Measurements from ENCODE around the gene SERPINB5.

Gene SERPINB5

GRCh38 chr18:63532471-63532870, 55.7 kb downstream of the SERPINB5 start:
- DNase-seq, result no peak

GRCh38 chr18:63534615-63535014, 57.9 kb downstream of the SERPINB5 start:
- DNase-seq, result no peak

DNA sequence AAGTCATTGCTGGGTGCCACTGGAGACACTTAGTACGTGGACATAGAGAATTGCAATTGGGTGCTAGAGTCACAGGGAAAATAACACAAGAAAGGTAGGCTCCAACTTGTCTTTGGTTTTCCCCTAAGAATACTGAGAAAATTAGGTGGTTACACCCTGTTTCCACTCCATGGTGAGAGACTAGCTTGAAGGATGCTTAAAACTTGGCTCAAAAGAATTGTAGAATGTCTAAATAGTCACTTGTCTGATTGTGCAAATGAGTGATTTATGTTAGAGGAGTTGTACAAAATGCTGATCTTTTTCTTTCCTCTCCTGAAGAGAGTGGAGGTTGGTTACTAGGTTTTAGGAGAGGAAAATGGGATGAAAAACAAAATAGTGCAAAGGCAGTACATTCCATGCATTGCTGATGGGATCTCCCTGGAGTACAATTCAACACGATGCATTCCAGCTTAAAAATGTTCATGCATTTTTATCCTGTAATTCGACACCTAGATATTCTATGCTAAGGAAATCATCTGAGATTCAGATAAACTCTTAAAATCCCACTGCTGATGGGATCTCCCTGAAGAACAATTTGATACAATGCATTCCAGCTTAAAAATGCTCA, 63.2 kb downstream of the SERPINB5 start:
- DNase-seq, result no peak

DNA sequence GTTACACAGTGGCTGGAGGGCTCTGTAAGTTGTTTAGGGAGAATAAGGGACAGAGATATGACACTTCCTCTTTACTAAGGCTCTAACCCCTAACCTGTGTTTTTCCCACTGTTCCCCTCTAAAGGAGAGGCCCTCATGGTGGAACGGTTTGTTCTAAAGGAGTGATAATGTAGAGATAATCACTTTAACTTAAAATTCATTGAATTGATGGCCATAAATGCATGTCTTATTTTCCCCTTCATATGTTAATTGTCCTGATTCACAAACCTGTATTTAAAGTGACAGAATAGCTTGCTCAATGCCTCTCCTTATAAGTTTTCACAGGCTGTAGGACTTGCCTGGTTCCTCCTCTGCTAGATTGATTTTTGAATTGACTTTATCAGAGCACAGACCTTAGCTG, 65.3 kb downstream of the SERPINB5 start, which contains the start of gene SERPINB12:
Gene SERPINB12 (plus strand): TSS at position 301 of the 400 bp plus-strand sequence. CDS start 13,791 bp downstream, outside the sequence.
- no peak for DNase-seq

DNA sequence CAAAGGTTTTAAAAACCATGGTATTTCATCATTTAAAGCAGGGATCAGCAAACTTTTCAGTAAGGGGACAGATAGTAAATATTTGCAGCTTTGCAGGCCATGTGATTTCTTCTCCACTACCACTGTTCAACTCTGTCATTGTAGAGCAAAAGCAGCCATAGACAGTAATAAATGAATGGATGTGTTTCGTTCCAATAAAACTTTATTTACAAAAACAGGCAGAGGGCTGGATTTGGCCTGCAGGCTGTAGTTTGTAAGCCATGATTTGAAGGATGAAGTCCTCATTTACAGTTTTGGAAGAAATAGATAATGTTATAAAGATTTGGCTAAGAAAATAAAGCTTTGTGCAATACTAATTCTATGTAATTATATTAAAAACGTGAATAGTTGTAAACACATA, 67.3 kb downstream of the SERPINB5 start:
- DNase-seq, result no peak

GRCh38 chr18:63545000-63545399, 68.2 kb downstream of the SERPINB5 start:
- no peak for DNase-seq

DNA sequence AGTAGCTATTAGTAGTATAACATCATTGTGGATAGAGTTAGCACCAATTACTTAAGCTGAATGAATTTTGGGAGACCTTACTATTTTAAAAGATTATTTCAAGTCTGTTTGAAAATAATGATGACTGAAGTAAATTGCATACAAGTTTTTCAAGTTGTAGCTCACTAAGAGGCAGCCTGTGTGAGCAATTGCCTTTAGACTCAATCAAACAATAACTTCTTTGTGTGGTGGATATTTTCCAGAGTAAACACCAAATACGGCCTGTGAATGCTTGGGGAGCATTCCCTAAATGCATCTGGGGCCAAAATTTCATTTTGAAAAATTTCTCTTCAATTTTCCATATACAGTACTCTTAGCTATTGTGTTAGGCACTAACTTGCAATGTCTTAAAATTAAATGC, 73.3 kb downstream of the SERPINB5 start:
- DNase-seq, result no peak

- no peak for DNase-seq
Observed at GRCh38 chr18:63551769-63552168, 75.0 kb downstream of the SERPINB5 start.

GRCh38 chr18:63552581-63552980, 75.8 kb downstream of the SERPINB5 start:
- DNase-seq, result no peak

GRCh38 chr18:63553081-63553480, 76.3 kb downstream of the SERPINB5 start:
- no peak for DNase-seq

All from NCI-H510A treated with DMSO at 0.1 percent for 48 hours (cell line).